HG03060 (cell line): ENCODE measurements around the gene EEFSEC.

ENCODE experiments used
- ATAC-seq: cut with Tn5 transposase; IDR thresholded peaks from one replicate; pipeline ENCODE4 v1.9.1; 2021; ENCODE audit warnings: low read depth, moderate number of reproducible peaks; ENCODE audit not compliant: unreplicated experiment

Gene EEFSEC

GRCh38 chr3:128269796-128270195 is 116.5 kb downstream of the EEFSEC start:
- no peak for ATAC-seq

GRCh38 chr3:128270559-128271492 is 117.5 kb downstream of the EEFSEC start:
- no peak for ATAC-seq

GRCh38 chr3:128271536-128272332 is 118.5 kb downstream of the EEFSEC start:
- ATAC-seq = no peak

DNA sequence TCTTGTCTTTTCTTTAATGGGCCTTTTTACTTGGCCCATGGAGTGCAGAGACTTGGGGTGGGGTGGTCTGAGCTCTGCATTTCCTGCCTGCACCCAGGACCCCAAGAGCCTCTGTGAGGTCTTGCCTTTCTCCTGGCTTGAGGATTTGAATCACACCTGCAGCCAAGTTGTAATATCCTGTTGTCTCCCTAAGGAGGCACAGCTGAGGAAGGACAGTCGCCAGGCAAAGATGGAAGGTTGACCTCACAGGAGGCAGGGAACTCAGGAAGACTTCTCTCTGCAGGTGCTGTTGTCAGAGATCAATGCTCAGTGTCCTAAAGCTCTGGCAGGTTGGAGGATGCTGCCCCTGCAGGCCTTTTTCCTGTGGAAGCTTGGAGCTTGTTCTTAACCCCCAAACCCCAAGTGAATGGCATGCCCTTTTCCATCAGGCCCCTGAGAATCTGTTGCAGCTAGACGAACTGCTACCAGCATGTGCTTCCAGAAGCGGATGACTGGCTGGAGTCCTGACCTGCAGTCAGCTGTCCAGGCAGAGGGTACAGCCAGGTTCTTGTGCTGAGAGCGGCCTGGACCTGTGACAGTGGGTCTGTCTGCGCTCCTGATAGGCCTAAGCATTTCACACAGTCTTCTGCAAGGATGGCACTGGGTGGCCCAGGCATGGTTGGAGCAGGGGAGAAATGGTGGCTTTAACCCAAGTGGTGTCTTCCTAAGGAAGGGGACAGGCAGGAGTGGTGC is 120.0 kb downstream of the EEFSEC start:
- no peak for ATAC-seq

- ATAC-seq = no peak
These were observed 120.7 kb downstream of the EEFSEC start for GRCh38 chr3:128273841-128274573.

DNA sequence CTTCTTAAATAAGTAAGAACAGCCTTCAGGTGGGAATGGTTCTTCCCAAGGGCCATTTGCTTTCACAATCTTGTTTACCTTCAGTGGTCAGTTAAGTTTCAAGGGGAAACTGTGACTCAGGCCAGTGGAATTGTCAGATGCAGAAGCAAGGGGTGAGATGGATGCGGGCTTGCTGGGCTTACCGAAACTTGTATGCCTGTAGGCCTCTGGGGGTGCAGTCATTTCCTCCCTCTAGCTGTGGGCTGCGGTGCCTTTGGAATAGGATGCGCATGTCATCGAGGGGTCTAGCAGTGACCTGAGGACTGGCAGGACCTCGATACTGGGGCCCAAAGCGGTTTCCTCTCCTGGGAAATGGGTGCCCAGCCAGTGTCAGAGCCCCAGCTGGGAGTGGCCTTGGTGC is 121.6 kb downstream of the EEFSEC start:
- no peak for ATAC-seq

DNA sequence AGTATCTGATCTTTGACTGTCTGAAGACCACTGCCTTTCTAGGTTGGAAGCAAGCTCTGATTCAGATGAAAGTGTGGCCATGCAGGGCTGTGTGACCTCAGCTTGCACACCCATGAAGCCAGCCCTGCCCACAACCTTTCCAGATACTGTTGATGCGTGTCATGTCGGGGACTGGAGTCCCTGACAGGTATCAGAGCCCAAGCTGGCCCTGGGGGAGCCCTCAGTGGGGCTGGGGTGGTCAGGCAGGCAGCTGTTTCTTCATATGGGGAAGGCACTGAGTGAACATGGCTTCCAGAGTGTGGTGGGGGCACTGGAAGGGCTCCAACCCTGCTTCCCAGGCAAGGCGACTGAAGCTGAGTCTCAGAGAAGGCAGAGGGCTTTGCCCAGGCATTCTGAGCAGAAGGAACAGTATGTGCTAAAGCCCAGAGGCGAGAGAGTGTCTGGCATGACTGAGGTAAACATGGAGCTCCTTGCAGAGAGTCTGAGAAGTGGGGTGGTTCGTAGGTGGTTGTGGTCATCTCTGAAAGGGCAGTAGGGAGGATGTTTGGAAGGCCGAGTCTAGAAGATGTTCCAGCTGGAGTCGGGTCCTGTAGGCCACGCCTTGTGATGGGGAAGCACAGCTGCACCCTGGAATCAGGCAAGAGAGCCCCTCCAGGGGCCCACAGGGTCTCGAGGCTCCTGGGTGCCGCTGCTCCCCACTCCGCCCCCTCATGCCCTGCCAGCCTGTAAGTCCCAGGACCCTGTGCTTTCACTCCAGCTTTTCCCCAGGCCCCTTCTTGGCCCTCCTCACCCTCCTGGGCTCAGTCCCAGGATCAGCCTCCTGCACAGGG is 122.2 kb downstream of the EEFSEC start:
- no peak for ATAC-seq

DNA sequence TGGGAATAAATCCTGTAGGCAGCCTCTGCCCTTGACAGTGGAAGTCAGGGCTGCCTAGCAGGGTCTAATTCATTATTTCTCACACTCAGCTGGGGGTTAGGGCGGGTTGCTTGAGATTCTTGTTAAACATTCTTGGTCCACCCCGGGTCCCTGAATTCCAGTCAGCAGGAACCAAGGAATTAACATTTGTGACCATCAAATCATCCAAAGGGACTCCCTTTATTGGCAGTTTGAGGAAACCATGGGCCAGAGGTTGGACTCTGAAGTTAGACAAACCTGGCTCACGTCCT is 122.8 kb downstream of the EEFSEC start:
- ATAC-seq = no peak

DNA sequence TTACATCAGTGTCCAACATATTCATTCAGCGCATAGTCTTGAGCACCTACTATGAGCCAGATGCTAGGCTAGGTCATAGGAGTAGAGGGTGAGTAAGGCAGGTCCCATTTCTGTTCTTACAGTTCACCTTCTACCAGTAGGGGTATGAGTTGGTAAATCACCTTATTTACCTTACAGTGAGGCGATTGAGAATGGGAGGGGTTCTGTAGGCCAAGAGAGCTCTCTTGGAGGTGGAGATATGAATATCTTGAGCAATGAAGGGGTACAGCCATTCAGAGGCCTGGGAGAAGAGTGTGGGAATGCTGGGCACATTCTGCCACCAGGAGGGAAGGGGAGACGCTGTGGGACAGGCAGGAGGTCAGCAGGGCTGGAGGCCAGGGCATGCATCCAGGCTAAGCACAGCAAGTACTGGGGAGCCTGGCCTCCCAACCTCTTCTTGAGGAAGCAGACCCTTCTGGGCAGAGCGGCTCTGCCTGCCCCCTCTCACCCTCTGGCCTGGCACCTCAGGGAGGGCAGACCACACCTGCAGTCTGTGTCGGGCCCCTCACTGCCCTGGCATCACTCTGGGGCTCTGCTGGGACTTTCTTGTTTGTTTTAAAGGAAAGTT is 123.4 kb downstream of the EEFSEC start:
- ATAC-seq = no peak

GRCh38 chr3:128277378-128278069 is 124.2 kb downstream of the EEFSEC start:
- no peak for ATAC-seq

GRCh38 chr3:128278130-128278529 is 124.8 kb downstream of the EEFSEC start:
- no peak for ATAC-seq

- ATAC-seq = no peak
These were observed 125.7 kb downstream of the EEFSEC start for GRCh38 chr3:128278761-128279600.

DNA sequence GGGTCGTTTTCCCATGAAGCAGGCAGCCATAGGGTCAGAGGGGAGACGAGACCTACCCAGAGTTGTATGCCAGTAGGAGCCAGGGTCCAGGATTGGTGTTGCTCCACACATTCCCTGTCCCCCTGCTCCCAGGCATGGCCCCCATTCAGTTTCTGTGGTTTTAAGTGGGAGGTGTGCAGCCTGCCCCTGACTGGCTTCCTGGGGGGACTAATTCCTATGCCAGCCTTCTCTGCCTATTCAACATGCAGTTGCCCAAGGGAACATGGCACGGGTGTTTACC is 126.3 kb downstream of the EEFSEC start:
- no peak for ATAC-seq

- no peak for ATAC-seq
These were observed 127.3 kb downstream of the EEFSEC start for GRCh38 chr3:128280481-128281052.

DNA sequence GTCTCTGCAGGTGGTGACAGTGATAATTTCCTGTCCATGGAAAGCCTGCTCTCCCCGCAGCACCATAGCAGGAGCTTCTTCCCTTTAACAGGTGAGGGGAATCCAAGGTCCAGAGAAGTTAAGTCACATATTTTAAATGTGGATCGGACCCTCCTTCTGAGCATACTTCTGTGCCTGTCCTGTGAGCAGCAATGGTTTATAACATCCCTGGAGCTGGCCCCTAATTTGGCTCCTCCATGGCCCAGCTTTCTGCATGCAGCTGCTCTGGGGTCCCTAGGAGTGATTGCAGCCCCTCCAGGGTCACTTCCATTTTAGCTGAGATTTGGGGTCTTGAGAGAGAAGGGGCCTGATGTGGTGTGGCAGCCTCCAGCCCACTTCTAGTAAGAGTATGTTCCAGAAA is 127.8 kb downstream of the EEFSEC start:
- ATAC-seq = no peak

DNA sequence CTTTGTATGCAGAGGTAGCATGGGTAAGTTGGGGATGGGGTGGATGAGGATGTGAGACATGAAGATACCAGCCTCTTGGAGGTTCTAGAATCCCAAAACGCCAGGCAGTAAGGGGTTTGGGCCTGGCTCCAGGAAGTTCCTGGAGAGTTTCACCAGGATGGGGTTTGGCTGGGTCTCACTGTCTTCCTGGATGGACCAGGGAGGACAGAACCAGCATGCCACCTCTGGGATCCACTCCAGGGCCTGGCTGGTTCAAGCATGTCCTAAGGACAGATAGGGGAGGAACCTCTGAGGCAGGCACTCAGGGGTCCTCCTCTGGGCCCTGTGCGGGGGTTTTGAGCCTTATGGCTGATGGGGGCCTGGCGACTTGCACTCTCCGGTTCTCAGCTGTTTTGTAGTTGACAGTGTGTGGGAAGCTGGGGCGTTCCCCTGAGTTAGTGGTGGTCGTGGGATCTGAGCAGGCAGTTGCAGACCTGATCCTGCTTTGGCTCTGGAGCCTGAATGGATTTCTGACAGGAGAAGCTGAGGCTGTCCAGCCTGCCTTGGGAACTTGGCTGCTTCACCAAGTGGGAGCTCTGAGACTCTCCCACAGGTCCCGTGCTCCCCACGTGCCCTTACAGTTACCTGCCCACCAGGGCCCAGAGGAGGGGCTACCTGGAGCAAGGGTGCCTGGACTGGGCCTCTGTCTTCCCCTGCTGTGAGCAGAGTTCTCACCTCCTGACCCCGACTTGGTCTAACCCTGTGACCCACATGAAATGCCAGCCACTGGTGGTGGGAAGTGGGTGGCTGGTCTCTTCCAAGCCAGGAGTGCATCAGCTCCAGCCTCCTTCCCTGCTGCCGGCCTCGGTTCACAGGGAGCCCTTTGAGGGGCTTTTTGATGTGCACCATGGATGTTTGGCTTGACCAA is 128.4 kb downstream of the EEFSEC start:
- no peak for ATAC-seq
